Liver (tissue), 9 donors: ENCODE results near the gene TOM1L2. TPM values are rescaled to one million over a fixed set of nuclear protein-coding genes. Genes with fewer than 3 reads are reported as not detected.

Experiments
- DNase-seq: peaks from one replicate; pipeline ENCODE4 v3.0.0-alpha.2; 2017; ENCODE audit warnings: low spot score
- H3K27ac ChIP-seq, 2 donors: one replicate each; pipeline ENCODE4 v1.7.0; 2013; ENCODE audit warnings: inconsistent platforms in 2 of 2, low read length in 2 of 2, control low read depth in 1 of 2, low read depth in 1 of 2, mild to moderate bottlenecking in 1 of 2
- H3K27me3 ChIP-seq, 4 donors: one replicate each; pipeline versions ENCODE4 v1.6.1 to v1.7.0; 2013; ENCODE audit warnings: low read length in 3 of 4, inconsistent platforms in 1 of 4, mild to moderate bottlenecking in 1 of 4, moderate library complexity in 1 of 4; ENCODE audit not compliant: control insufficient read depth in 4 of 4, insufficient read depth in 4 of 4
- H3K36me3 ChIP-seq, 4 donors: one replicate each; pipeline versions ENCODE4 v1.6.1 to v1.7.0; 2013; ENCODE audit warnings: low read length in 3 of 4, mild to moderate bottlenecking in 3 of 4, low read depth in 1 of 4, moderate library complexity in 1 of 4; ENCODE audit not compliant: control insufficient read depth in 4 of 4, insufficient read depth in 3 of 4
- H3K4me1 ChIP-seq, 4 donors: one replicate each; pipeline versions ENCODE4 v1.6.1 to v1.7.0; 2013; ENCODE audit warnings: low read length in 3 of 4, mild to moderate bottlenecking in 3 of 4, moderate library complexity in 1 of 4; ENCODE audit not compliant: control insufficient read depth in 4 of 4, insufficient read depth in 4 of 4
- H3K4me3 ChIP-seq, 3 donors: one replicate each; pipeline versions ENCODE4 v1.6.1 to v1.7.0; 2013; ENCODE audit warnings: low read length in 3 of 3, control low read depth in 1 of 3, low read depth in 1 of 3, mild to moderate bottlenecking in 1 of 3
- H3K9ac ChIP-seq, 2 donors: one replicate each; pipeline ENCODE4 v1.7.0; 2013; ENCODE audit warnings: low read length in 2 of 2, mild to moderate bottlenecking in 2 of 2, moderate library complexity in 2 of 2, control low read depth in 1 of 2, low read depth in 1 of 2
- H3K9me3 ChIP-seq, 4 donors: one replicate each; pipeline versions ENCODE4 v1.6.1 to v1.7.0; 2013; ENCODE audit warnings: low read length in 3 of 4; ENCODE audit not compliant: control insufficient read depth in 4 of 4
- ATF3 ChIP-seq: IDR thresholded peaks from 2 replicates; pipeline ENCODE4 v1.6.1; 2016; ENCODE audit warnings: antibody characterized with exemption
- EGR1 ChIP-seq, 2 donors: IDR thresholded peaks; 2 replicates each; pipeline ENCODE4 v1.6.1; 2016 to 2018; ENCODE audit warnings: antibody characterized with exemption in 2 of 2, low read depth in 2 of 2
- FOXA1 ChIP-seq: IDR thresholded peaks from 2 replicates; pipeline ENCODE4 v1.6.1; 2016; ENCODE audit warnings: antibody characterized with exemption
- FOXA2 ChIP-seq: IDR thresholded peaks from 2 replicates; pipeline ENCODE4 v1.6.1; 2016; ENCODE audit warnings: antibody characterized with exemption
- GABPA ChIP-seq, 2 donors: IDR thresholded peaks in 1 of 2; conservative IDR thresholded peaks in 1 of 2; 2 replicates each; pipeline ENCODE4 v1.6.1; 2016; ENCODE audit warnings: antibody characterized with exemption in 2 of 2, mild to moderate bottlenecking in 1 of 2, moderate library complexity in 1 of 2
- JUND ChIP-seq, 2 donors: IDR thresholded peaks; 2 replicates each; pipeline ENCODE4 v1.6.1; 2016; ENCODE audit warnings: antibody characterized with exemption in 2 of 2
- MAX ChIP-seq: IDR thresholded peaks from 2 replicates; pipeline ENCODE4 v1.6.1; 2016; ENCODE audit warnings: antibody characterized with exemption
- NR2F2 ChIP-seq: IDR thresholded peaks from 2 replicates; pipeline ENCODE4 v1.6.1; 2016; ENCODE audit warnings: antibody characterized with exemption
- RAD21 ChIP-seq, 2 donors: IDR thresholded peaks; 2 replicates each; pipeline ENCODE4 v1.6.1; 2016; ENCODE audit warnings: antibody characterized with exemption in 2 of 2, mild to moderate bottlenecking in 2 of 2
- REST ChIP-seq: IDR thresholded peaks from 2 replicates; pipeline ENCODE4 v1.6.1; 2016; ENCODE audit warnings: antibody characterized with exemption, mild to moderate bottlenecking
- RXRA ChIP-seq, 2 donors: IDR thresholded peaks; 2 replicates each; pipeline ENCODE4 v1.6.1; 2017 to 2018; ENCODE audit warnings: antibody characterized with exemption in 2 of 2, mild to moderate bottlenecking in 1 of 2
- SP1 ChIP-seq: IDR thresholded peaks from 2 replicates; pipeline ENCODE4 v1.6.1; 2018; ENCODE audit warnings: antibody characterized with exemption, mild to moderate bottlenecking
- TAF1 ChIP-seq: conservative IDR thresholded peaks from 2 replicates; pipeline ENCODE4 v1.6.1; 2016; ENCODE audit warnings: antibody characterized with exemption, mild to moderate bottlenecking
- ZBTB33 ChIP-seq: IDR thresholded peaks from 2 replicates; pipeline ENCODE4 v1.6.1; 2016; ENCODE audit warnings: antibody characterized with exemption
- WGBS: extraction: QIAGEN DNeasy Blood & Tissue Kit; methylation state at CpG from one replicate; pipeline ENCODE4 v1.1.7; 2013; 5-methylcytosine and 5-hydroxymethylcytosine counted together
- polyA plus RNA-seq, 2 donors: library from polyadenylated mRNA; stranded (reverse) in 1 of 2; unstranded in 1 of 2; fragments of 200-250 nt in 1 of 2; fragments of >200 nt in 1 of 2; fragmentation: Nextera tagmentation in 1 of 2; extraction: Ambion mirVana in 1 of 2; gene quantifications; one replicate each; pipeline versions ENCODE4 v1.2.1 to v1.2.3, GENCODE V29; 2013 to 2015
- total RNA-seq, 2 donors: library from RNA; depleted of rRNA; stranded (reverse); fragments of >200 nt; gene quantifications; one replicate each; pipeline ENCODE4 v1.2.3, GENCODE V29; 2014
- donor health status: healthy.
- donor health status: healthy.
- donor health status: healthy.
- donor health status: healthy.
- donor health status: healthy.

TOM1L2 gene
- total and polyA plus RNA-seq, 4 donors = 5.0 to 24.0 (median 9.3) TPM

GRCh38 chr17:17944242-17944641 is 28.0 kb downstream of the TOM1L2 start:
- no peak for TF ChIP-seq ATF3
- TF ChIP-seq FOXA1 = no peak
- TF ChIP-seq JUND (IDR thresholded peaks at IDR 0.05) = no peak
- no peak for TF ChIP-seq REST
- TF ChIP-seq ZBTB33 = no peak
- no peak for TF ChIP-seq TAF1
- TF ChIP-seq SP1 = no peak
- TF ChIP-seq NR2F2 = no peak
- no peak for TF ChIP-seq RXRA (IDR thresholded peaks at IDR 0.05)
- no peak for TF ChIP-seq GABPA (IDR thresholded peaks at IDR 0.05 in 1 of 2, conservative IDR thresholded peaks at IDR 0.05 in 1 of 2)
- TF ChIP-seq FOXA2 = no peak
- no peak for TF ChIP-seq MAX
- no peaks in the 10 kb centered on the region for H3K27me3 ChIP-seq
- H3K4me1 ChIP-seq = peaks cover 0 to 3% (median 0%) of the 10 kb centered on the region in 4 donors
- no peak overlapping the region for H3K9ac ChIP-seq
- no peak overlapping the region for H3K27ac ChIP-seq
- no peak overlapping the region for H3K4me3 ChIP-seq
- WGBS = 91% methylated on average over 7 of the region's 7 CpGs
- H3K36me3 ChIP-seq = no peaks in the 10 kb centered on the region
- no peak for DNase-seq
- H3K9me3 ChIP-seq = no peaks in the 10 kb centered on the region

GRCh38 chr17:17943281-17943984 is 28.8 kb downstream of the TOM1L2 start:
- H3K27me3 ChIP-seq = no peaks in the 10 kb centered on the region
- no peaks in the 10 kb centered on the region for H3K9me3 ChIP-seq
- no peak for TF ChIP-seq RAD21 (IDR thresholded peaks at IDR 0.05)
- TF ChIP-seq EGR1 (IDR thresholded peaks at IDR 0.05; ENCODE audit: low read depth in 2 of 2) = no peak
- no peak for TF ChIP-seq FOXA2
- no peak for TF ChIP-seq ZBTB33
- TF ChIP-seq SP1 = no peak
- no peak for TF ChIP-seq NR2F2
- no peak for TF ChIP-seq MAX
- TF ChIP-seq REST = no peak
- WGBS = 78% methylated on average over 3 of the region's 3 CpGs
- DNase-seq = no peak
- H3K9ac ChIP-seq = no peak overlapping the region
- no peak overlapping the region for H3K4me3 ChIP-seq
- H3K36me3 ChIP-seq = no peaks in the 10 kb centered on the region
- H3K4me1 ChIP-seq = peaks cover 0 to 3% (median 0%) of the 10 kb centered on the region in 4 donors
- no peak overlapping the region for H3K27ac ChIP-seq
